Common myeloid progenitor, CD34-positive (primary cell): ENCODE data around the gene CHRM5.
"Not testable (repeated sequence)": the region's sequence is repeated elsewhere in the genome, so short reads cannot be mapped to it uniquely, and the experiment has no call there.

Experiments used
- CTCF ChIA-PET: fragments of 350-600 bp; sonication (Branson Sonifier 250); formaldehyde crosslinking; loops from one replicate; lab custom pipeline; 2021; ENCODE audit warnings: antibody characterized with exemption; lab: Charles Lee
- POLR2A ChIA-PET: fragments of 350-600 bp; sonication (Branson Sonifier 250); formaldehyde crosslinking; loops from one replicate; lab custom pipeline; 2021; ENCODE audit warnings: antibody characterized with exemption; lab: Charles Lee
- DNase-seq, 3 donors: peaks; one replicate each; pipeline versions ENCODE4 v3.0.0 to v3.0.0-alpha.2; 2013
- H3K27ac ChIP-seq, 2 experiments: 1 replicate in 1 of 2; 2 replicates in 1 of 2; pipeline ENCODE4 v1.7.0; 2013; ENCODE audit warnings: inconsistent platforms in 2 of 2, low read length in 2 of 2, mild to moderate bottlenecking in 2 of 2, low read depth in 1 of 2, moderate library complexity in 1 of 2; ENCODE audit not compliant: severe bottlenecking in 2 of 2, insufficient read depth in 1 of 2, poor library complexity in 1 of 2
- H3K27me3 ChIP-seq, 5 experiments: replicated peaks in 2 of 5; 1 replicate in 3 of 5; 2 replicates in 2 of 5; pipeline versions ENCODE4 v1.6.1 to v1.7.0; 2013; ENCODE audit warnings: low read length in 4 of 5, mild to moderate bottlenecking in 2 of 5, moderate library complexity in 2 of 5, inconsistent platforms in 1 of 5; ENCODE audit not compliant: insufficient read depth in 5 of 5, control insufficient read depth in 4 of 5
- H3K36me3 ChIP-seq, 4 experiments: 1 replicate in 2 of 4; 2 replicates in 2 of 4; pipeline versions ENCODE4 v1.6.1 to v1.7.0; 2013; ENCODE audit warnings: low read length in 3 of 4, control low read depth in 1 of 4, mild to moderate bottlenecking in 1 of 4; ENCODE audit not compliant: control insufficient read depth in 4 of 4, insufficient read depth in 4 of 4
- H3K4me1 ChIP-seq, 4 experiments: 1 replicate in 3 of 4; 2 replicates in 1 of 4; pipeline versions ENCODE4 v1.6.1 to v1.7.1; 2013; ENCODE audit warnings: low read length in 3 of 4, mild to moderate bottlenecking in 3 of 4, control low read depth in 1 of 4, inconsistent platforms in 1 of 4, moderate library complexity in 1 of 4; ENCODE audit not compliant: control insufficient read depth in 4 of 4, insufficient read depth in 4 of 4; ENCODE audit errors: control extremely low read depth in 1 of 4
- H3K4me3 ChIP-seq, 7 experiments: 1 replicate in 4 of 7; 2 replicates in 3 of 7; pipeline versions ENCODE4 v1.5.1 to v1.7.0; 2013; ENCODE audit warnings: mild to moderate bottlenecking in 7 of 7, low read length in 6 of 7, moderate library complexity in 6 of 7, inconsistent platforms in 2 of 7, low read depth in 2 of 7, control low read depth in 1 of 7; ENCODE audit not compliant: insufficient read depth in 4 of 7, control insufficient read depth in 1 of 7; ENCODE audit errors: extremely low read depth in 1 of 7
- H3K9me3 ChIP-seq, 5 experiments: 1 replicate in 4 of 5; 2 replicates in 1 of 5; pipeline versions ENCODE4 v1.6.1 to v1.7.1; 2013; ENCODE audit warnings: low read length in 4 of 5, mild to moderate bottlenecking in 2 of 5, inconsistent platforms in 1 of 5, low read depth in 1 of 5, moderate library complexity in 1 of 5; ENCODE audit not compliant: control insufficient read depth in 4 of 5, insufficient read depth in 2 of 5; ENCODE audit errors: control extremely low read depth in 1 of 5
- WGBS: methylation state at CpG from one replicate; pipeline ENCODE4 v1.1.5; 2013; ENCODE audit not compliant: insufficient coverage; 5-methylcytosine and 5-hydroxymethylcytosine counted together

The CHRM5 gene

DNA sequence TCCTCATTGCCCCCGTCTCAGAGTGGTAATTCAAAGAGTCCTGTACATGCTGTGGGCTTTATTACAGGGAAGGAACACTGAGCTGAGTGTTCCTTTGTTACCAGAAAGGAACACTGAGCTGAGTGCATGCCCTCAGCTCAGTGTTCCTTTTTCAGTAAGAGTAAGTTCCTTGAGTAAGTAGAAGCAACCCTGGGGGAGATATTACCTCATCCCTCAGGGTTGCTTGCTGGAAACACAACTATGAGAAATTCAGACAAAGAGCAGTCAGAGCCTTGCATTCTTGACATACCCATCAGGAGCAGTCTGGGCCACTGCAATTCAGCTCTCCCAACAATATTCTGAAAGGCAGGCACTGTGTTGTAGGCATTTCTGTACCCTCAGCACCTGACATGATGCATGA, 17.0 kb downstream of the CHRM5 start:
- Histone ChIP-seq H3K9me3 (no peaks in the 10 kb centered on the region), H3K4me3 (no peak overlapping the region), H3K27me3 (no peaks in the 10 kb centered on the region), H3K27ac (no peak overlapping the region), H3K4me1 (no peaks in the 10 kb centered on the region), H3K36me3 (no peaks in the 10 kb centered on the region)
- ChIA-PET POLR2A (no interaction called here), CTCF (interaction anchor here (1.2 kb wide), 1 partner anchor 9 kb away, joined by 3 read pairs; no protein-coding TSS in a partner anchor)
- WGBS, result 100% methylated on average over 1 of the region's 1 CpG
- no peak for DNase-seq

GRCh38 chr15:33985751-33986150, 17.5 kb downstream of the CHRM5 start:
- Histone ChIP-seq H3K4me1 (no peaks in the 10 kb centered on the region), H3K9me3 (no peaks in the 10 kb centered on the region), H3K4me3 (no peak overlapping the region), H3K27ac (no peak overlapping the region), H3K36me3 (no peaks in the 10 kb centered on the region), H3K27me3 (no peaks in the 10 kb centered on the region)
- CTCF ChIA-PET, result interaction anchor here (1.2 kb wide), 1 partner anchor 9 kb away, joined by 3 read pairs; no protein-coding TSS in a partner anchor
- POLR2A ChIA-PET, result no interaction called here
- no CpG with 5 or more reads among the region's 3 CpGs for WGBS
- no peak for DNase-seq

GRCh38 chr15:33987444-33987843, 19.1 kb downstream of the CHRM5 start:
- ChIA-PET POLR2A (no interaction called here), CTCF (no interaction called here)
- H3K9me3 ChIP-seq, result no peaks in the 10 kb centered on the region
- WGBS, result 97% methylated on average over 2 of the region's 3 CpGs
- no peaks in the 10 kb centered on the region for H3K4me1 ChIP-seq
- no peaks in the 10 kb centered on the region for H3K27me3 ChIP-seq
- no peak for DNase-seq
- no peak overlapping the region for H3K4me3 ChIP-seq
- no peak overlapping the region for H3K27ac ChIP-seq
- H3K36me3 ChIP-seq, result no peaks in the 10 kb centered on the region

DNA sequence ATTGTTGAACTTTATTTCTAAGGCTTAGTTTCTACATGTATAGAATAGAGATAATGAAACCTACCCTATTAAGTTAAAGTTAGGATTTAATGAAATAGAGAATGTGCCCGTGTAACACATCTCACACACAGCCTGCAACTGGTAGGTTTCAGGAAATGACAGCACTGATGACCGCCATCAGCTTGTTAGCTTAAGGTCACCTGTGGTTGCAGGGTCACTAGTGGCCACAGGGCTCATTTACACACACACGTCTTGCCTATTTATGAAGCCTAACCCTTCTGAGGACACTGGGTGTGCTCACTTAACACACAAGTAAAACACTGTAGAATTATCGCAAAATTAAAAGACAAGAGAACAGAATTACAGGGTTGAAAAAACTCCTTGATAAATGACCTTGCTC, 20.1 kb downstream of the CHRM5 start:
- ChIA-PET POLR2A (no interaction called here), CTCF (no interaction called here)
- Histone ChIP-seq H3K27ac (no peak overlapping the region), H3K9me3 (no peaks in the 10 kb centered on the region), H3K4me3 (no peak overlapping the region), H3K4me1 (no peaks in the 10 kb centered on the region), H3K36me3 (no peaks in the 10 kb centered on the region), H3K27me3 (no peaks in the 10 kb centered on the region)
- WGBS, result 93% methylated on average over 2 of the region's 4 CpGs
- DNase-seq, result no peak

- H3K27ac ChIP-seq, result no peak overlapping the region
- ChIA-PET CTCF (interaction anchor here (1.5 to 2.9 kb wide), 2 partner anchors 20 to 256 kb away, joined by 3 to 17 read pairs; no protein-coding TSS in a partner anchor), POLR2A (no interaction called here)
- peak; percentile 19 to 42 (median 34) for DNase-seq
- WGBS, result 96% methylated on average over 7 of the region's 9 CpGs
- H3K4me1 ChIP-seq, result no peaks in the 10 kb centered on the region
- H3K27me3 ChIP-seq, result no peaks in the 10 kb centered on the region
- no peaks in the 10 kb centered on the region for H3K36me3 ChIP-seq
- no peak overlapping the region for H3K4me3 ChIP-seq
- no peaks in the 10 kb centered on the region for H3K9me3 ChIP-seq
Measured at GRCh38 chr15:33994005-33994615, 25.8 kb downstream of the CHRM5 start.

GRCh38 chr15:33995666-33996065, 27.4 kb downstream of the CHRM5 start:
- H3K27ac ChIP-seq, H3K9me3 ChIP-seq, H3K4me1 ChIP-seq, CTCF ChIA-PET, DNase-seq, POLR2A ChIA-PET, H3K4me3 ChIP-seq, H3K36me3 ChIP-seq, H3K27me3 ChIP-seq: not testable (repeated sequence)
- WGBS, result 99% methylated on average over 9 of the region's 10 CpGs

GRCh38 chr15:34001536-34001935, 33.2 kb downstream of the CHRM5 start:
- Histone ChIP-seq H3K27ac (no peak overlapping the region), H3K27me3 (no peaks in the 10 kb centered on the region), H3K4me1 (no peaks in the 10 kb centered on the region), H3K36me3 (no peaks in the 10 kb centered on the region), H3K4me3 (no peak overlapping the region), H3K9me3 (no peaks in the 10 kb centered on the region)
- 0% methylated on average over 1 of the region's 3 CpGs for WGBS
- DNase-seq, result no peak
- ChIA-PET CTCF (no interaction called here), POLR2A (no interaction called here)
